HG03558 (cell line): ENCODE results near the gene H1-8.
"Not testable (repeated sequence)": the region's sequence is repeated elsewhere in the genome, so short reads cannot be mapped to it uniquely, and the experiment has no call there.

Experiments
- ATAC-seq: cut with Tn5 transposase; IDR thresholded peaks from one replicate; pipeline ENCODE4 v1.9.1; 2021; ENCODE audit warnings: moderate number of reproducible peaks; ENCODE audit not compliant: unreplicated experiment; ENCODE audit errors: extremely low read depth

The H1-8 gene

GRCh38 chr3:129514563-129514962, 28.4 kb upstream of the H1-8 start:
- ATAC-seq, result no peak

GRCh38 chr3:129515108-129515820, 27.7 kb upstream of the H1-8 start:
- ATAC-seq, result not testable (repeated sequence)

GRCh38 chr3:129515821-129516432, 27.0 kb upstream of the H1-8 start:
- not testable (repeated sequence) for ATAC-seq

GRCh38 chr3:129517516-129517915, 25.5 kb upstream of the H1-8 start:
- ATAC-seq, result no peak

- no peak for ATAC-seq
These were observed 24.9 kb upstream of the H1-8 start for GRCh38 chr3:129518038-129518561.

- no peak for ATAC-seq
These were observed 24.4 kb upstream of the H1-8 start for GRCh38 chr3:129518581-129518980.

- ATAC-seq, result no peak
These were observed 23.5 kb upstream of the H1-8 start for GRCh38 chr3:129519449-129519848.

- no peak for ATAC-seq
These were observed 22.9 kb upstream of the H1-8 start for GRCh38 chr3:129519896-129520715.

- no peak for ATAC-seq
These were observed 22.0 kb upstream of the H1-8 start for GRCh38 chr3:129520960-129521359.

- no peak for ATAC-seq
These were observed 21.4 kb upstream of the H1-8 start for GRCh38 chr3:129521611-129522010.

GRCh38 chr3:129522953-129523352, 20.0 kb upstream of the H1-8 start:
- no peak for ATAC-seq

- ATAC-seq, result no peak
These were observed 18.9 kb upstream of the H1-8 start for GRCh38 chr3:129524081-129524480.

GRCh38 chr3:129525341-129525968, 17.5 kb upstream of the H1-8 start:
- no peak for ATAC-seq

GRCh38 chr3:129526121-129526900, 16.7 kb upstream of the H1-8 start:
- ATAC-seq, result peak; percentile 86

- no peak for ATAC-seq
These were observed 15.7 kb upstream of the H1-8 start for GRCh38 chr3:129527262-129527661.

- no peak for ATAC-seq
These were observed 14.3 kb upstream of the H1-8 start, which contains the start of gene RHO for GRCh38 chr3:129528589-129529100. Gene RHO, plus strand, starts transcription at chr3:129528639. Its CDS starts 95 bp downstream, at chr3:129528734.

GRCh38 chr3:129529436-129530210, 13.4 kb upstream of the H1-8 start:
- no peak for ATAC-seq

GRCh38 chr3:129530251-129530791, 12.7 kb upstream of the H1-8 start:
- ATAC-seq, result no peak
